Daoy (cell line): Measurements from ENCODE around the gene METTL21C. TPM values are rescaled to one million over a fixed set of nuclear protein-coding genes. Genes with fewer than 3 reads are reported as not detected.

ENCODE experiments used
- DNase-seq: peaks from one replicate; pipeline ENCODE4 v3.0.0-alpha.2; 2015; ENCODE audit warnings: low read depth
- total RNA-seq: library from RNA; depleted of rRNA; stranded (reverse); fragments of >200 nt; shearing (Covaris generic); gene quantifications from 2 replicates; pipeline ENCODE4 v1.2.3, GENCODE V29; 2014; rRNA removed

Gene METTL21C
- total RNA-seq, 1 experiment from 2014 or later: not detected

DNA sequence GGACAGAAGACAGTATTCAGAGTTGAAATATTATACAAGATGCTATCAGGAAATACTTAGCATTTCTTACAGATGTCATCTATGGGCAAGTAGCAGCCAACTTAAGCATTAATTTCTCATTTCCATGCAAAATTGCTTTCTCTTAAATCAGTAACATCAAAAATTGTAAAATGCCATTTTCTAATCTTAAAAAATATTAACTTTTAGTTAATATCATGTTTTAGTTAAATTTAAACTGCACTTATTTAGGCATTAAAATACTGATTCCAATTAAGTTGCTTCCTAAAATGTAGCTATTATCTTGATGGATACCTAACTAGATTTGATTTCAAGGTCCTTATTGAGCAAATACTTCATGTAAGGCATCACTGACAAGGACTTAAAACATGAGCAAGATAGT is 27.8 kb downstream of the METTL21C start:
- no peak for DNase-seq

- DNase-seq: no peak
Observed at GRCh38 chr13:102659168-102659713, 35.6 kb downstream of the METTL21C start.

DNA sequence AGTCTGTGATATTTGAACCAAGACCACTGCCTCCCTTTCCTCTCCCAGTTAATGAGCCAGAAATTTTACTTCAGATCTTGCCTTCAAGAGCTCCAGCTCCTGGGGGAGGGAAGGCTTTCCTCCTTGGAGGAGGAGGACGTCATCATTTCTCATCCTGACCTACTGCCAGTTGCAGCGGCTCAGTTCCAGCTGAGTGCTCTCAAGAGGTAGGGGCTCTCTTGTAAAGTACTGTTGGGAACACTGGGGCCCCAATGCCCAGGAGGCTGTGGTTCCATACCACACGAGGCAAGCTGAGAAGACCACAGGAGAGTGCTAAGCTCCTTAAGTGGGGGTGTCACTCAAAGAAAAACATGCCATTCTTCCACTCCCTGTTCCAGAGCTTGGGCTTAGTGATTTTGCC is 36.2 kb downstream of the METTL21C start:
- DNase-seq: no peak

DNA sequence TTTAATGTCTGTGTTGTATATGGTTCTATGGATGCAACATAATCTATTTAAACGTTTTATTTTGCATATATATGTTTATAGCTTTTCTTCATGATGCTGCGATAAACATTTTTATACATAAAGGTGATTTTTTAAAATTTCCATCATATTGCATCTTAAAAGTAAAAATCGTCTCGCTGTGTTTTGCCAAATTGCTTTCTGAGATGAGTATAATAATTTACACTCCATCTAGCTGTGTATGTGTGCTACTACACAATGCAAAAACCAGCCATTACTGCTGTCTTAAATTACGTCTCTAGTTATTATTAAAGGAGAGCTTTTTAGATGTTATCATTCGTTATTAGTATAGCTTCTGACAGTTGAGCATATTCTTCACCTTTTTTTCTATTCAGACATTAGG is 37.2 kb downstream of the METTL21C start:
- no peak for DNase-seq

- DNase-seq: no peak
Observed at GRCh38 chr13:102654756-102655155, 40.1 kb downstream of the METTL21C start.

DNA sequence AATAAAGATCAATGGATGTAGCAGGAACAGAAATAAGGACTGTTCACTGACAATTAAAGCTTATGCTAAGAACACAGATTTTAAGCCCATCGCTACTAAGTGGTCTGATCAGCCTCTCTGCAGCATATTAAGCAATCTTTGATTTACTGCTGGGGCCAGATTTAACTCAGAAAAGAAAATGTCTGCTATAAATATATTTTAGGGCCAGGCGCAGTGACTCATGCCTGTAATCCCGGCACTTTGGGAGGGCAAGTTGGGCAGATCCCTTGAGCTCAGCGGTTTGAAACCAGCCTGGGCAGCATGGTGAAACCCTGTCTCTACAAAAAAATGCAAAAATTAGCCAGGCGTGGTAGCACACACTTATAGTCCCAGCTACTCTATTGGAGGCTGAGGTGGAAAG is 43.0 kb downstream of the METTL21C start:
- peak; percentile 12 for DNase-seq

DNA sequence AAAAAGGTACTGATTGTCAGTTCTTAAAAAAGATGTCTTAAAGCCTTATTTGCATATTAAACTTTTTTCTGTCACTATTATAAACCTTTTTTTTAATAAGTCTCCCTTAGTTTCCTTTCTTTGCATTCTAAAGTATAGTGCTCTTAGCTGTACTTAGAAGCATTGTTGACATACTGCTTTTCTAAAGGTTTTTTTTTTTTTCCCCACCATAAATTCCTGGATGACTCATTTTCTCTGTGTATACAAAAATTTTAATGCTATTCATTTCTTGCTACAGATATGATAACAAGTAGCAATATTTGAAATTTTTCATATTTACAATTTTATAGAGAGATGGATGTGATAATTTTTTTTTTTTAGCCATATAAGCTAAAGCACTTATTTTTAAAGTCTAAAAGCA is 43.5 kb downstream of the METTL21C start:
- DNase-seq: no peak

DNA sequence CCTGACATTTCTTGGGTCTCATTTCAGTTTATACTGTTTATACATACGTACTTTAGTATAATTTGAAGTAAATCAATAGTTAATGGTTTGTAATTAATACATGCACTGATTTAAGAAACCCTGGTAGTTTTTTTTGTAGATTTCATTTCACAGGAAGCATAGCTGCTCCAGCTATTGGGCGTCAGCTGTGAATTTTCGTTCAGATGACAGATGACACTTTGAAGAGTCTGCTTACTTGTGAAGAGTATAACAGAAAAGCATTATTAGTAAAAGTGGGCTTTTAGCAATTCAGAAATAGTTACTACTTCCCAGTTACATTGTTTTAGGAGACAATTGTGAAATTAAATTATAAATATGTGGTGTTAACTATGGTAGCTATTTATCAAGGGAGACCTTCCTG is 44.4 kb downstream of the METTL21C start:
- no peak for DNase-seq

DNA sequence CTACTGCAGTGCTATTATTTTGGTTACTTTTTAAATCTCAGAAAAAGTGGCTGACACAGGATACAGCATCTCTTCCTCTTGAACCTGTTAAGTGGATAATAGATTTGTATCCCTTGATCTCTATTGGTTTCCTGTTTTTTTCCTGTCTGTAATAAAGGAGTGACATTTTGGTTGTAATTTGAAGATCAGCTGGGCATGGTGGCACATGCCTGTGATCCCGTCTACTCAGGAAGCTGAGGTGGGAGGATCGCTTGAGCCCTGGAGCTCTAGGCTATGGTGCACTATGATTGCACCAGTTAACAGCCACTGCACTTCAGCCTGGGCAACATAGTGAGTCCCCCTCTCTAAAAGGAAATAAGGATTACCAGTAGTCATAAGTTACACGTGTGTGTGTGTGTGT is 46.8 kb downstream of the METTL21C start:
- DNase-seq: no peak

- no peak for DNase-seq
Observed at GRCh38 chr13:102645701-102646100, 49.1 kb downstream of the METTL21C start.

GRCh38 chr13:102643656-102644055 is 51.2 kb downstream of the METTL21C start:
- DNase-seq: no peak

DNA sequence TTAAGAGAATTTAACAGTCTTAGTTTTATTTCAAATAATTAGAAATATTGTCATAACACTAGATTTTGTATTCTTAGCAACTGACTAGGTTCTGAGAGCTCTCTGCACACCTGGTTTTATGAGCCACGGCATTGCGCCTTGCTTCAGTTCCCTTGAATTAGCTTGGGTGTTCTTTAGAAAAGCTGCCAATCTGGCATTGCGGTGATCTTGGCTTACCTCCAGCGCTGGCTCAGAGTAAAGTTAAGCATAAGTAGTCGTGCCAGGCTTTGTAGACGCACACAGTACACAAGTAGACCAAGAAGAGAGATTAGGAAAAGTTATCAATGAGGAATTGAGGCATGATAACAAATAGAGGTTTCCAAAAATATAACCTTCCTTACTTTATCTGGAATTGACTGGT is 52.4 kb downstream of the METTL21C start:
- DNase-seq: no peak

- DNase-seq: no peak
Observed at GRCh38 chr13:102642029-102642428, 52.8 kb downstream of the METTL21C start.

DNA sequence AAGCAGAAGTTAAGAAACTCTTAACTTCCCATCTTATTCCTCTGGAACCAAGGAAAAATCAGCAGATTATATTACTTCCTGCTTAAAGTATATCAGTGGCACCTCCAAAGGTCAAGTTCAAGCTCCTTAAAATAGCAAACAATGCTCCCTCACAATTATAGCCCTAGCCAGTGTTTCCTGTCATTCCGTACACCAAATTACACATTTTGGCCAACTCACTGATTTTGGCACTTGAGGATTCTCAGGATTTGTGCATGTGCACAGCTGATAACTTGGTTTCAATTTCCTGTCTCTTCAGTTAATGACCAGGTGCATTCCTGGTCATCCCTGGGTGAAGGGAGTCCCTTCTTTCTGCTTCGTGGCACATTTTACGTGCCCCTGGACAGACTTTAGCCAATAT is 56.1 kb downstream of the METTL21C start:
- DNase-seq: no peak

Other genes with a start within 250 kb of the METTL21C start
- 35.1 and 39.1 TPM in 2 replicates for gene TPP2, start 98.1 kb downstream of the METTL21C start, total RNA-seq
- 48.4 and 51.3 TPM in 2 replicates for gene TEX30, start 78.7 kb upstream of the METTL21C start, total RNA-seq
- gene POGLUT2, start 103.9 kb upstream of the METTL21C start, total RNA-seq: 5.8 and 6.6 TPM in 2 replicates
- gene BIVM, start 104.1 kb upstream of the METTL21C start, total RNA-seq: 2.9 and 4.8 TPM in 2 replicates
- 29.2 and 44.1 TPM in 2 replicates for gene ERCC5, start 151.0 kb upstream of the METTL21C start, total RNA-seq